ENCODE data around the gene ADCY3.

Gene ADCY3

DNA sequence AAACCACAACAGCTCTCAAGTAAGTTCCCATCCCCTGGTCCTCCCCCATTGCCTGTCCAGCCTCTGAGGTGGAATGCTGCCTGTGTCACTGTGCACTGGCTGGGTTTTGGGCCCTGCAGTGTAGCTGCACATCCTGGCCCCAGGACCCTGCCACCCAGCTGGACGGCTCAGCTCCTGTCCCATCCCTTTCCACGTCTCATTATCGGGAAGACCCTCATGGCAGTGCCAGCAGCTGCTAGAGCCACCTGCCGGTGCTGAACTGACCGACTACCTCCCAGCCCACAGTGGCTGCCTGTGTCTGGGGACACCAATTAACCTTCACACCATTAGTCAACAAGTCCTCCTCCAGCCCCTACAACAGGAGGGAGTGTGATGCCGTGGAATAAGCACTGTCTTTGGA is 31.9 kb downstream of the ADCY3 start:
- Histone ChIP-seq H3K4me3 (ENCODE audit: low read depth in 1 of 2, low read length in 2 of 2) (no peak overlapping the region), H3K27me3 (ENCODE audit: insufficient read depth, low read length, poor library complexity) (no peaks in the 10 kb centered on the region), H3K79me2 (ENCODE audit: insufficient read depth, low read length) (peaks cover 14% of the 10 kb centered on the region), H3K4me2 (ENCODE audit: insufficient read depth, low read length) (no peak overlapping the region), H3K4me1 (ENCODE audit: insufficient read depth, low read length) (no peaks in the 10 kb centered on the region), H3K9me3 (ENCODE audit: insufficient read depth, low read length, severe bottlenecking) (no peaks in the 10 kb centered on the region), H3K27ac (ENCODE audit: low read length) (no peak overlapping the region), H2AFZ (ENCODE audit: low read depth, low read length) (no peak overlapping the region), H3K9ac (ENCODE audit: low read depth, low read length) (no peak overlapping the region), H3K36me3 (ENCODE audit: insufficient read depth, low read length) (peaks cover 20% of the 10 kb centered on the region; the same call in 1 of the 2 replicates), H4K20me1 (ENCODE audit: insufficient read depth, low read length) (peaks cover 6% of the 10 kb centered on the region; the same call in 1 of the 2 replicates)
- ATAC-seq (ENCODE audit: insufficient read depth, low read depth), result no peak
- TF ChIP-seq, protein P1, sequence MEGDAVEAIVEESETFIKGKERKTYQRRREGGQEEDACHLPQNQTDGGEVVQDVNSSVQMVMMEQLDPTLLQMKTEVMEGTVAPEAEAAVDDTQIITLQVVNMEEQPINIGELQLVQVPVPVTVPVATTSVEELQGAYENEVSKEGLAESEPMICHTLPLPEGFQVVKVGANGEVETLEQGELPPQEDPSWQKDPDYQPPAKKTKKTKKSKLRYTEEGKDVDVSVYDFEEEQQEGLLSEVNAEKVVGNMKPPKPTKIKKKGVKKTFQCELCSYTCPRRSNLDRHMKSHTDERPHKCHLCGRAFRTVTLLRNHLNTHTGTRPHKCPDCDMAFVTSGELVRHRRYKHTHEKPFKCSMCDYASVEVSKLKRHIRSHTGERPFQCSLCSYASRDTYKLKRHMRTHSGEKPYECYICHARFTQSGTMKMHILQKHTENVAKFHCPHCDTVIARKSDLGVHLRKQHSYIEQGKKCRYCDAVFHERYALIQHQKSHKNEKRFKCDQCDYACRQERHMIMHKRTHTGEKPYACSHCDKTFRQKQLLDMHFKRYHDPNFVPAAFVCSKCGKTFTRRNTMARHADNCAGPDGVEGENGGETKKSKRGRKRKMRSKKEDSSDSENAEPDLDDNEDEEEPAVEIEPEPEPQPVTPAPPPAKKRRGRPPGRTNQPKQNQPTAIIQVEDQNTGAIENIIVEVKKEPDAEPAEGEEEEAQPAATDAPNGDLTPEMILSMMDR (IDR thresholded peaks at IDR 0.05; ENCODE audit: borderline replicate concordance, extremely low read depth, low read length, poor library complexity, severe bottlenecking), result no peak
- no peak for TF ChIP-seq EZH2 (IDR thresholded peaks at IDR 0.05; ENCODE audit: borderline replicate concordance, low read depth, low read length, severe bottlenecking)
- DNase-seq, result no peak

DNA sequence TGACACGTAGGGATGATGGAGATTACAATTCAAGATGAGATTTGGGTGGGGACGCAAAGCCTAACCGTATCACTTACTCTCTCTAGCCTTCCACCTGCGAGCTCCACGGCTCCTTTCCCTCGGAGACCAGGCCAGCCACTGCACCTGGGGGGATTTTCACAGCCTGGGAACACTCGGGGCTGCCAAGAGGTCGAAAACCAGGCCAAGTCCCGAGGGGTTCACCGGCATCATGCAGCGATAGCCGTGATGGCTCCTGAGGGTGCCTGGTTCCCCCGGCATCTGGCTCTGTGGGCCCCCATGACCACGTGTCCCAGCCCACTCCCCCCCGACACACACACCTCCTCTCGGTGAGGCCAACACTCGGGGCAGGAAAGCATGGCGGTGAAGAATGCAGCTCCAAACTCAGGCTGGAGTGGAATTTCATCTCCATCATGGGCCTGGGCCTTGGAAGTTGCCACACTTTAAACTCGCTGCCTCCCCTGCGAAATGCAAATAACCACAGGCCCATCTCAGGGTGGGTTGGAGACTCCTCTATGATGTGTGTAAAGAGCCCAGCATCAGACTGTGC is 32.6 kb downstream of the ADCY3 start:
- Histone ChIP-seq H3K36me3 (ENCODE audit: insufficient read depth, low read length) (peaks cover 20% of the 10 kb centered on the region; the same call in 1 of the 2 replicates), H3K4me2 (ENCODE audit: insufficient read depth, low read length) (no peak overlapping the region), H3K27ac (ENCODE audit: low read length) (no peak overlapping the region), H3K79me2 (ENCODE audit: insufficient read depth, low read length) (peaks cover 14% of the 10 kb centered on the region), H3K27me3 (ENCODE audit: insufficient read depth, low read length, poor library complexity) (no peaks in the 10 kb centered on the region), H3K4me1 (ENCODE audit: insufficient read depth, low read length) (no peaks in the 10 kb centered on the region), H4K20me1 (ENCODE audit: insufficient read depth, low read length) (peaks cover 8% of the 10 kb centered on the region; the same call in 1 of the 2 replicates), H3K4me3 (ENCODE audit: low read depth in 1 of 2, low read length in 2 of 2) (no peak overlapping the region), H2AFZ (ENCODE audit: low read depth, low read length) (no peak overlapping the region), H3K9ac (ENCODE audit: low read depth, low read length) (no peak overlapping the region), H3K9me3 (ENCODE audit: insufficient read depth, low read length, severe bottlenecking) (no peaks in the 10 kb centered on the region)
- no peak for ATAC-seq (ENCODE audit: insufficient read depth, low read depth)
- no peak for TF ChIP-seq EZH2 (IDR thresholded peaks at IDR 0.05; ENCODE audit: borderline replicate concordance, low read depth, low read length, severe bottlenecking)
- TF ChIP-seq, protein P1 (IDR thresholded peaks at IDR 0.05; ENCODE audit: borderline replicate concordance, extremely low read depth, low read length, poor library complexity, severe bottlenecking), result no peak
- no peak for DNase-seq

DNA sequence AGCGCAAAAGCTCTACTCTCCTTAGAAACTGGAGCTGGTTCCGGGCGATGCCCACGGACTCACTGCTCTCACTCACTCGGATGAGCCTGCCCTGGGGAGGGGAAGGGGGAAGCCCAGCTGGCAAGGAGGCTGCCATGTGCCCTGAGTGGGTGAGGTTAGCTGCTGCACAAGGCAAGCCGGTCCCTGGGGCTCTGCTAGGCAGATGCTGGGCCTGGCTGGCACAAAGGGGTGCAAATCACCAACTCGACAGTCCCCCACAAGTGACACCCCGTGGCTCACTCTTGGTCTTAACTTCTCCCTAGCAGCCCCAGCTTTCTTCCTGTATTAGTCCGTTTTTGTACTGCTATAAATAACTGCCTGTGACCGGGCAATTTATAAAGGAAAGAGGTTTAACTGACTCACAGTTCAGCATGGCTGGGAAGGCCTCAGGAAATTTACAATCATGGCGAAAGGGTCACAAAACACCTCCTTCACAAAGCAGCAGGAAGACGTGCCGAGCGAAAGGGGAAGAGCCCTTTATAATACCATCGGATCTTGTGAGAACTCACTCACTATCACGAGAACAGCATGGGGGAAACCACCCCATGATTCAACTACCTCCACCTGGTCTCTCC is 33.2 kb downstream of the ADCY3 start:
- ATAC-seq (ENCODE audit: insufficient read depth, low read depth) (no peak), DNase-seq (no peak)
- H3K9me3 ChIP-seq (ENCODE audit: insufficient read depth, low read length, severe bottlenecking), result no peaks in the 10 kb centered on the region
- H3K9ac ChIP-seq (ENCODE audit: low read depth, low read length), result no peak overlapping the region
- H2AFZ ChIP-seq (ENCODE audit: low read depth, low read length), result no peak overlapping the region
- H3K27me3 ChIP-seq (ENCODE audit: insufficient read depth, low read length, poor library complexity), result no peaks in the 10 kb centered on the region
- H3K36me3 ChIP-seq (ENCODE audit: insufficient read depth, low read length), result peaks cover 20% of the 10 kb centered on the region; the same call in 1 of the 2 replicates
- H3K4me1 ChIP-seq (ENCODE audit: insufficient read depth, low read length), result no peaks in the 10 kb centered on the region
- H3K4me3 ChIP-seq (ENCODE audit: low read depth in 1 of 2, low read length in 2 of 2), result no peak overlapping the region
- TF ChIP-seq, protein P1 (IDR thresholded peaks at IDR 0.05; ENCODE audit: borderline replicate concordance, extremely low read depth, low read length, poor library complexity, severe bottlenecking), result no peak
- TF ChIP-seq EZH2 (IDR thresholded peaks at IDR 0.05; ENCODE audit: borderline replicate concordance, low read depth, low read length, severe bottlenecking), result no peak
- no peak overlapping the region for H3K27ac ChIP-seq (ENCODE audit: low read length)
- H3K79me2 ChIP-seq (ENCODE audit: insufficient read depth, low read length), result peaks cover 18% of the 10 kb centered on the region
- H4K20me1 ChIP-seq (ENCODE audit: insufficient read depth, low read length), result peaks cover 12% of the 10 kb centered on the region; the same call in 1 of the 2 replicates
- no peak overlapping the region for H3K4me2 ChIP-seq (ENCODE audit: insufficient read depth, low read length)

Measured in DND-41 (cell line).